GM19468 (cell line): ENCODE data around the gene DPP7.

Experiments used
- ATAC-seq: cut with Tn5 transposase; IDR thresholded peaks from one replicate; pipeline ENCODE4 v1.9.1; 2021; ENCODE audit warnings: mild to moderate bottlenecking, moderate library complexity, moderate number of reproducible peaks; ENCODE audit not compliant: unreplicated experiment; ENCODE audit errors: extremely low read depth

Gene DPP7

GRCh38 chr9:137062384-137062783, 52.1 kb downstream of the DPP7 start:
- ATAC-seq = no peak
